Chondrocyte (in vitro differentiated cells): ENCODE measurements around the gene RPS19. TPM values are rescaled to one million over a fixed set of nuclear protein-coding genes. Genes with fewer than 3 reads are reported as not detected.

Experiments
- DNase-seq: peaks from one replicate; pipeline ENCODE4 v3.0.0; 2021; ENCODE audit warnings: mixed read lengths, low spot score
- H3K27ac Mint-ChIP-seq: one replicate; pipeline ENCODE4 v1.8.0; 2021; ENCODE audit warnings: mild to moderate bottlenecking, moderate library complexity, mixed read lengths; ENCODE audit not compliant: unreplicated experiment
- H3K27me3 Mint-ChIP-seq: 2 replicates; pipeline ENCODE4 v1.8.0; 2021; ENCODE audit warnings: low read depth, mixed read lengths
- H3K36me3 Mint-ChIP-seq: 2 replicates; pipeline ENCODE4 v1.8.0; 2021; ENCODE audit warnings: low read depth, mixed read lengths
- H3K4me1 Mint-ChIP-seq: 2 replicates; pipeline ENCODE4 v1.8.0; 2021; ENCODE audit warnings: low read depth, mild to moderate bottlenecking, mixed read lengths
- H3K4me3 Mint-ChIP-seq: one replicate; pipeline ENCODE4 v1.8.0; 2021; ENCODE audit warnings: mild to moderate bottlenecking, moderate library complexity, mixed read lengths; ENCODE audit not compliant: unreplicated experiment
- H3K9me3 Mint-ChIP-seq: 2 replicates; pipeline ENCODE4 v1.8.0; 2021; ENCODE audit warnings: low read depth, mixed read lengths
- CTCF ChIP-seq: fragments of 200-600 bp; sonication (generic); IDR thresholded peaks from 2 replicates; pipeline ENCODE4 v1.5.0; 2021; ENCODE audit warnings: antibody characterized with exemption, mild to moderate bottlenecking, moderate library complexity
- total RNA-seq: library from RNA; stranded (reverse); gene quantifications from 3 replicates; pipeline ENCODE4 v1.2.1, GENCODE V29; 2021

RPS19 gene
- total RNA-seq, 1 donor from 2014 or later = 1,457 TPM

GRCh38 chr19:41883821-41884733 lies 24.0 kb downstream of the RPS19 start:
- Mint-ChIP-seq H3K27ac (peak overlapping the region; percentile 94), H3K4me1 (peaks cover 33% of the 10 kb centered on the region), H3K27me3 (no peaks in the 10 kb centered on the region), H3K9me3 (no peaks in the 10 kb centered on the region), H3K36me3 (peaks cover 4% of the 10 kb centered on the region), H3K4me3 (peak overlapping the region; percentile 95)
- DNase-seq = peak; percentile 98
- TF ChIP-seq CTCF = peak; percentile 44

GRCh38 chr19:41886761-41887710 lies 27.0 kb downstream of the RPS19 start:
- H3K4me3 Mint-ChIP-seq = no peak overlapping the region
- no peak for TF ChIP-seq CTCF
- H3K36me3 Mint-ChIP-seq = peaks cover 6% of the 10 kb centered on the region
- peak overlapping the region; percentile 75 for H3K27ac Mint-ChIP-seq
- no peak for DNase-seq
- H3K9me3 Mint-ChIP-seq = no peaks in the 10 kb centered on the region
- H3K27me3 Mint-ChIP-seq = no peaks in the 10 kb centered on the region
- H3K4me1 Mint-ChIP-seq = peaks cover 33% of the 10 kb centered on the region

GRCh38 chr19:41887711-41888382 lies 27.8 kb downstream of the RPS19 start:
- no peak for DNase-seq
- no peaks in the 10 kb centered on the region for H3K27me3 Mint-ChIP-seq
- peaks cover 27% of the 10 kb centered on the region for H3K4me1 Mint-ChIP-seq
- H3K9me3 Mint-ChIP-seq = no peaks in the 10 kb centered on the region
- peaks cover 7% of the 10 kb centered on the region for H3K36me3 Mint-ChIP-seq
- H3K4me3 Mint-ChIP-seq = no peak overlapping the region
- TF ChIP-seq CTCF = no peak
- H3K27ac Mint-ChIP-seq = peak overlapping the region; percentile 58

GRCh38 chr19:41888926-41889325 lies 28.9 kb downstream of the RPS19 start:
- Mint-ChIP-seq H3K4me3 (no peak overlapping the region), H3K27me3 (no peaks in the 10 kb centered on the region), H3K27ac (no peak overlapping the region), H3K9me3 (no peaks in the 10 kb centered on the region), H3K36me3 (peaks cover 8% of the 10 kb centered on the region), H3K4me1 (peaks cover 27% of the 10 kb centered on the region)
- TF ChIP-seq CTCF = no peak
- no peak for DNase-seq
